K562 (cell line): ENCODE data around the gene MEA1. TPM values are rescaled to one million over a fixed set of nuclear protein-coding genes. Genes with fewer than 3 reads are reported as not detected.

Experiments
- CBX1 ChIP-seq: sonication (generic); IDR thresholded peaks from 2 replicates; pipeline ENCODE4 v1.6.1; 2016; ENCODE audit warnings: antibody characterized with exemption, low read depth, mild to moderate bottlenecking
- EGR1 ChIP-seq: fragments of 450-650 bp; conservative IDR thresholded peaks from 2 replicates; pipeline ENCODE4 v1.6.1; 2017; ENCODE audit warnings: mild to moderate bottlenecking
- ETV6 ChIP-seq, 3 experiments: fragments of 150-350 bp in 1 of 3; sonication (generic) in 1 of 3; formaldehyde crosslinking in 1 of 3; IDR thresholded peaks; 2 replicates each; pipeline versions ENCODE4 v1.6.1 to v1.8.0; 2014 to 2022; ENCODE audit warnings: borderline replicate concordance in 2 of 3, low read depth in 2 of 3, antibody characterized with exemption in 1 of 3, low read length in 1 of 3, mild to moderate bottlenecking in 1 of 3, missing genetic modification reagents in 1 of 3
- HDAC1 ChIP-seq, 2 experiments: fragments of 450-650 bp; IDR thresholded peaks; 2 replicates each; pipeline ENCODE4 v1.6.1; 2016 to 2017; ENCODE audit warnings: inconsistent platforms in 1 of 2, mild to moderate bottlenecking in 1 of 2, moderate library complexity in 1 of 2
- KLF6 ChIP-seq: fragments of 250-450 bp; sonication (Bioruptor Pico); IDR thresholded peaks from 2 replicates; pipeline ENCODE4 v1.4.0; 2020; ENCODE audit warnings: mild to moderate bottlenecking, moderate library complexity, borderline replicate concordance
- LARP7 ChIP-seq: fragments of 450-650 bp; IDR thresholded peaks from 2 replicates; pipeline ENCODE4 v1.6.1; 2016
- MAFK ChIP-seq: IDR thresholded peaks from 2 replicates; pipeline ENCODE4 v1.6.1; 2011; ENCODE audit warnings: low read length, improper control_type of control experiment
- MXI1 ChIP-seq: IDR thresholded peaks from 2 replicates; pipeline ENCODE4 v1.6.1; 2011; ENCODE audit warnings: low read depth, mild to moderate bottlenecking, improper control_type of control experiment, low read length
- NBN ChIP-seq: fragments of 450-650 bp; IDR thresholded peaks from 2 replicates; pipeline ENCODE4 v1.6.1; 2016; ENCODE audit warnings: low read depth, mild to moderate bottlenecking
- NFE2 ChIP-seq: IDR thresholded peaks from 2 replicates; pipeline ENCODE4 v1.6.1; 2014; ENCODE audit warnings: antibody characterized with exemption, low read depth
- NR2F6 ChIP-seq: fragments of 450-650 bp; formaldehyde crosslinking; IDR thresholded peaks from 2 replicates; pipeline ENCODE4 v1.4.0; 2020; ENCODE audit warnings: mild to moderate bottlenecking
- PHF8 ChIP-seq: fragments of 200-600 bp; sonication (generic); IDR thresholded peaks from 2 replicates; pipeline ENCODE4 v1.6.1; 2012; ENCODE audit warnings: mixed run types, mild to moderate bottlenecking, inconsistent platforms, low read length, moderate library complexity, borderline replicate concordance
- RAD21 ChIP-seq, 2 experiments: fragments of 250-450 bp in 1 of 2; fragments of 450-650 bp in 1 of 2; sonication (Bioruptor Pico) in 1 of 2; formaldehyde crosslinking in 1 of 2; IDR thresholded peaks in 1 of 2; conservative IDR thresholded peaks in 1 of 2; 2 replicates each; pipeline versions ENCODE4 v1.4.0 to v1.8.0; 2020 to 2022; ENCODE audit warnings: mild to moderate bottlenecking in 2 of 2, moderate library complexity in 1 of 2
- SMAD4 ChIP-seq: fragments of 250-450 bp; sonication (Bioruptor Pico); conservative IDR thresholded peaks from 2 replicates; pipeline ENCODE4 v1.8.0; 2021; ENCODE audit warnings: inconsistent platforms, mild to moderate bottlenecking, moderate library complexity
- TEAD1 ChIP-seq, 2 experiments: fragments of 450-650 bp in 1 of 2; sonication (generic) in 1 of 2; formaldehyde crosslinking; IDR thresholded peaks; 2 replicates each; pipeline versions ENCODE4 v1.4.0 to v1.8.0; 2020 to 2022; ENCODE audit warnings: mild to moderate bottlenecking in 2 of 2, missing genetic modification reagents in 1 of 2
- TEAD2 ChIP-seq: fragments of 450-650 bp; IDR thresholded peaks from 2 replicates; pipeline ENCODE4 v1.6.1; 2016; ENCODE audit warnings: missing genetic modification characterization, control low read depth, missing compliant biosample characterization
- ZNF644 ChIP-seq: fragments of 200-800 bp; sonication (Bioruptor generic); IDR thresholded peaks from 2 replicates; pipeline ENCODE4 v1.6.1; 2016; ENCODE audit warnings: low read depth, missing genetic modification characterization, missing compliant biosample characterization
- polyA plus RNA-seq, 8 experiments: library from polyadenylated mRNA; depleted of rRNA in 4 of 8; stranded (reverse) in 5 of 8; unstranded in 3 of 8; fragments of >200 nt; fragmentation: Nextera tagmentation in 2 of 8; fragmentation: Illumina TruSeq in 1 of 8; extraction: Ambion mirVana in 2 of 8; extraction: Trizol in 1 of 8; gene quantifications; 2 replicates each; pipeline versions ENCODE4 v1.2.1 to v1.2.3, GENCODE V29; 2011 to 2014; ENCODE audit warnings: inconsistent platforms in 1 of 8, missing spikeins in 1 of 8
- total RNA-seq, 7 experiments: library from RNA; depleted of rRNA in 6 of 7; stranded (reverse); fragments of >200 nt in 6 of 7; fragmentation: Illumina TruSeq in 2 of 7; extraction: Trizol in 2 of 7; gene quantifications; 2 replicates each; pipeline versions ENCODE4 v1.2.1 to v1.2.3, GENCODE V29; 2011 to 2021; ENCODE audit warnings: low replicate concordance in 1 of 7
- TF ChIP-seq, protein P1 (sequence below), 2 experiments: IDR thresholded peaks; 2 replicates each; pipeline ENCODE4 v1.6.1; 2011; ENCODE audit warnings: borderline replicate concordance in 1 of 2, control low read depth in 1 of 2, low read depth in 1 of 2, low read length in 1 of 2, mild to moderate bottlenecking in 1 of 2, mixed read lengths in 1 of 2, moderate library complexity in 1 of 2; ENCODE audit not compliant: insufficient read depth in 1 of 2, insufficient read length in 1 of 2, poor library complexity in 1 of 2, severe bottlenecking in 1 of 2; ENCODE audit errors: extremely low read depth in 1 of 2
- TF ChIP-seq, protein P2 (sequence below), 3 experiments: IDR thresholded peaks in 2 of 3; conservative IDR thresholded peaks in 1 of 3; 2 replicates each; pipeline ENCODE4 v1.5.1; 2011 to 2012; ENCODE audit warnings: low read length in 3 of 3, mild to moderate bottlenecking in 3 of 3, control low read depth in 2 of 3, improper control_type of control experiment in 1 of 3, inconsistent platforms in 1 of 3, low read depth in 1 of 3, mixed read lengths in 1 of 3, moderate library complexity in 1 of 3; ENCODE audit not compliant: insufficient read depth in 2 of 3
- TF ChIP-seq, protein P3 (sequence below): fragments of 200-800 bp; sonication (Bioruptor generic); IDR thresholded peaks from 2 replicates; pipeline ENCODE4 v1.6.1; 2017; ENCODE audit warnings: missing genetic modification characterization, missing compliant biosample characterization
- TF ChIP-seq, protein P4 (sequence below): fragments of 450-650 bp; formaldehyde crosslinking; IDR thresholded peaks from 2 replicates; pipeline ENCODE4 v1.4.0; 2022; ENCODE audit warnings: mild to moderate bottlenecking, moderate library complexity

MEA1 gene
- total and polyA plus RNA-seq, 9 of the 15 experiments (the other 6 are each of a cell fraction or from before 2014, with no cell fraction given), result 86.8 to 210 (median 152) TPM

DNA sequence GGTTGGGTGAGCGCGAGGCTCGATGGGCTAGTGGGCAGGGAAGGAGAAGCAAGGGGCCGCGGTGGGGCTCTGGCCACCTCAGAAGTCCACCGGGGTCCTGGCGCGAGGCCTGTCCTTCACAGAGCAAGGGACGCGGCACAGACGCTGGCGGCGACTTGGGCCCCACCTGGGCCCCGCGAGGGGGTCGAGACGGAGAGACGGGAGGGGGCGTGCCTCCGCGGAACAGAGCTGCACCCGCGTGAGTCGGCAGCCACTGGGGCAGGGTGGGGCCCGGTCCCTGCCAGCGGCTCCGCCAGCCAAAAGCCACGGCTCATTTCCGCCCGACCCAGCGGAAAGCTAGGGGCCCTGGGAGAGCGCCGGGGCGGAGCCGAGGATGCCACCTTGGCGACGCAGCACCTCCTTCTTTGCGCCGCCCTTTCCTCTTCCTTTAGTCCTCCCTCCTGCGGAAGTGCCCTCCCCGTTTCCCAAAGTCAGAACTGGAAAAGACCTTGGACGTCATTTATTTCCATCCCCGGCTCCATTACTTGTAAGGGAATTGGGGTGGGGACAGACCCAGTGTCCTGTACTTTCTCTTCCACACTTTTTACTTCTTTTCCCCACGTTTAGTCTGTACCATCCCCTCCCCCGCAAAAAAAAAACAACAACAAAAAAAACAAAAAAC lies 39.9 kb upstream of the MEA1 start, which contains the start of gene CUL7 (continued):
- TF ChIP-seq SMAD4 (peak; percentile 79), PHF8 (peak; percentile 96), NR2F6 (CRISPR knock-in tag) (peak; percentile 95), KLF6 (peak; percentile 95), TEAD2 (tag) (no peak), CBX1 (peak; percentile 65; the same call in 1 of the 2 replicates), NFE2 (peak; percentile 61), RAD21 (CRISPR knock-in tag; conservative IDR thresholded peaks at IDR 0.05 in 1 of 2, IDR thresholded peaks at IDR 0.05 in 1 of 2) (peak in 1 of 2 experiments; percentile 40; a peak in 2 of 4 replicates), MXI1 (peak; percentile 67), ETV6 (IDR thresholded peaks at IDR 0.05; ENCODE audit: borderline replicate concordance in 1 of 2, low read depth in 2 of 2, low read length in 1 of 2) (peak; percentile 96 to 98), ETV6 (CRISPR knock-in tag; IDR thresholded peaks at IDR 0.05; ENCODE audit: borderline replicate concordance) (no peak), LARP7 (peak; percentile 75; the same call in 1 of the 2 replicates), TEAD1 (CRISPR knock-in tag; IDR thresholded peaks at IDR 0.05) (peak in 1 of 2 experiments; percentile 74; a peak in 2 of 4 replicates), ZNF644 (tag) (no peak; the same call in 1 of the 2 replicates), HDAC1 (IDR thresholded peaks at IDR 0.05) (peak in 1 of 2 experiments; percentile 78; a peak in 2 of 4 replicates), MAFK (no peak; the same call in 1 of the 2 replicates), EGR1 (peak; percentile 80), NBN (peak; percentile 91; the same call in 1 of the 2 replicates)
- TF ChIP-seq, protein P1, sequence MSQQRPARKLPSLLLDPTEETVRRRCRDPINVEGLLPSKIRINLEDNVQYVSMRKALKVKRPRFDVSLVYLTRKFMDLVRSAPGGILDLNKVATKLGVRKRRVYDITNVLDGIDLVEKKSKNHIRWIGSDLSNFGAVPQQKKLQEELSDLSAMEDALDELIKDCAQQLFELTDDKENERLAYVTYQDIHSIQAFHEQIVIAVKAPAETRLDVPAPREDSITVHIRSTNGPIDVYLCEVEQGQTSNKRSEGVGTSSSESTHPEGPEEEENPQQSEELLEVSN (IDR thresholded peaks at IDR 0.05; ENCODE audit: borderline replicate concordance in 1 of 2, extremely low read depth in 1 of 2, insufficient read depth in 1 of 2, insufficient read length in 1 of 2, low read depth in 1 of 2, low read length in 1 of 2, poor library complexity in 1 of 2, severe bottlenecking in 1 of 2), result peak in 1 of 2 experiments; percentile 63
- TF ChIP-seq, protein P2, sequence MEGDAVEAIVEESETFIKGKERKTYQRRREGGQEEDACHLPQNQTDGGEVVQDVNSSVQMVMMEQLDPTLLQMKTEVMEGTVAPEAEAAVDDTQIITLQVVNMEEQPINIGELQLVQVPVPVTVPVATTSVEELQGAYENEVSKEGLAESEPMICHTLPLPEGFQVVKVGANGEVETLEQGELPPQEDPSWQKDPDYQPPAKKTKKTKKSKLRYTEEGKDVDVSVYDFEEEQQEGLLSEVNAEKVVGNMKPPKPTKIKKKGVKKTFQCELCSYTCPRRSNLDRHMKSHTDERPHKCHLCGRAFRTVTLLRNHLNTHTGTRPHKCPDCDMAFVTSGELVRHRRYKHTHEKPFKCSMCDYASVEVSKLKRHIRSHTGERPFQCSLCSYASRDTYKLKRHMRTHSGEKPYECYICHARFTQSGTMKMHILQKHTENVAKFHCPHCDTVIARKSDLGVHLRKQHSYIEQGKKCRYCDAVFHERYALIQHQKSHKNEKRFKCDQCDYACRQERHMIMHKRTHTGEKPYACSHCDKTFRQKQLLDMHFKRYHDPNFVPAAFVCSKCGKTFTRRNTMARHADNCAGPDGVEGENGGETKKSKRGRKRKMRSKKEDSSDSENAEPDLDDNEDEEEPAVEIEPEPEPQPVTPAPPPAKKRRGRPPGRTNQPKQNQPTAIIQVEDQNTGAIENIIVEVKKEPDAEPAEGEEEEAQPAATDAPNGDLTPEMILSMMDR (IDR thresholded peaks at IDR 0.05 in 2 of 3, conservative IDR thresholded peaks at IDR 0.05 in 1 of 3; ENCODE audit: insufficient read depth in 2 of 3, low read depth in 1 of 3, low read length in 3 of 3), result 0 out of 6 replicates have a peak, but pooled peaks of 1 of the 3 experiments have one; percentile 4
- TF ChIP-seq, protein P3, sequence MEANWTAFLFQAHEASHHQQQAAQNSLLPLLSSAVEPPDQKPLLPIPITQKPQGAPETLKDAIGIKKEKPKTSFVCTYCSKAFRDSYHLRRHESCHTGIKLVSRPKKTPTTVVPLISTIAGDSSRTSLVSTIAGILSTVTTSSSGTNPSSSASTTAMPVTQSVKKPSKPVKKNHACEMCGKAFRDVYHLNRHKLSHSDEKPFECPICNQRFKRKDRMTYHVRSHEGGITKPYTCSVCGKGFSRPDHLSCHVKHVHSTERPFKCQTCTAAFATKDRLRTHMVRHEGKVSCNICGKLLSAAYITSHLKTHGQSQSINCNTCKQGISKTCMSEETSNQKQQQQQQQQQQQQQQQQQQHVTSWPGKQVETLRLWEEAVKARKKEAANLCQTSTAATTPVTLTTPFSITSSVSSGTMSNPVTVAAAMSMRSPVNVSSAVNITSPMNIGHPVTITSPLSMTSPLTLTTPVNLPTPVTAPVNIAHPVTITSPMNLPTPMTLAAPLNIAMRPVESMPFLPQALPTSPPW, result peak; percentile 90
- TF ChIP-seq, protein P4, sequence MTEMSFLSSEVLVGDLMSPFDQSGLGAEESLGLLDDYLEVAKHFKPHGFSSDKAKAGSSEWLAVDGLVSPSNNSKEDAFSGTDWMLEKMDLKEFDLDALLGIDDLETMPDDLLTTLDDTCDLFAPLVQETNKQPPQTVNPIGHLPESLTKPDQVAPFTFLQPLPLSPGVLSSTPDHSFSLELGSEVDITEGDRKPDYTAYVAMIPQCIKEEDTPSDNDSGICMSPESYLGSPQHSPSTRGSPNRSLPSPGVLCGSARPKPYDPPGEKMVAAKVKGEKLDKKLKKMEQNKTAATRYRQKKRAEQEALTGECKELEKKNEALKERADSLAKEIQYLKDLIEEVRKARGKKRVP, result peak; percentile 83
